HCT116 (cell line): ENCODE measurements around the gene ARSB. TPM values are rescaled to one million over a fixed set of nuclear protein-coding genes. Genes with fewer than 3 reads are reported as not detected.

Source experiments
- ATAC-seq: fragments of 200-7000 bp; cut with Tn5 transposase; 2 replicates; pipeline ENCODE4 v1.9.1; 2020; ENCODE audit warnings: mild to moderate bottlenecking, moderate library complexity
- BruUV-seq: library from RNA; stranded (reverse); fragments of 400-500 nt; replicated peaks from 2 replicates; lab custom pipeline; 2021; lab: Mats Ljungman, UMichigan
- CTCF ChIA-PET: fragments of 300-600 bp; sonication (Branson Sonifier 250); formaldehyde crosslinking; loops from one replicate; lab custom pipeline; 2021; ENCODE audit warnings: antibody characterized with exemption; lab: Charles Lee
- POLR2A ChIA-PET: fragments of 300-600, 350-600 bp; sonication (Branson Sonifier 250); formaldehyde crosslinking; loops from one replicate; lab custom pipeline; 2021; ENCODE audit warnings: antibody characterized with exemption; lab: Charles Lee
- RAD21 ChIA-PET, 2 experiments: fragments of 300-600 bp; sonication (Branson Sonifier 250); formaldehyde crosslinking; loops; one replicate each; lab custom pipeline; 2023; ENCODE audit warnings: low total read pairs in 2 of 2; ENCODE audit not compliant: uncharacterized antibody in 2 of 2, unreplicated experiment in 2 of 2, low non-redundant PET in 1 of 2; lab: Charles Lee
- DNase-seq: peaks from one replicate; pipeline ENCODE4 v3.0.0-alpha.2; 2010; ENCODE audit warnings: low read depth, low spot score
- H2AFZ ChIP-seq: fragments of 200-600 bp; shearing (Covaris generic), sonication (generic); 2 replicates; pipeline ENCODE4 v1.6.1; 2017; ENCODE audit warnings: low read depth, mixed run types, mixed read lengths, antibody characterized with exemption, low read length; ENCODE audit not compliant: poor library complexity, severe bottlenecking
- H3K27ac ChIP-seq: 2 replicates; pipeline ENCODE4 v1.5.1; 2012; ENCODE audit warnings: low read depth, low read length
- H3K27me3 ChIP-seq: fragments of 200-600 bp; sonication (generic); 2 replicates; pipeline ENCODE4 v1.6.1; 2016; ENCODE audit warnings: mixed run types, low read length, mixed read lengths; ENCODE audit not compliant: insufficient read depth
- H3K36me3 ChIP-seq, 2 experiments: fragments of 200-500 bp in 1 of 2; fragments of 200-600 bp in 1 of 2; sonication (Bioruptor generic) in 1 of 2; sonication (generic) in 1 of 2; 2 replicates each; pipeline versions ENCODE4 v1.5.1 to v1.6.1; 2014 to 2016; ENCODE audit warnings: low read length in 2 of 2, inconsistent platforms in 1 of 2, mixed read lengths in 1 of 2, mixed run types in 1 of 2; ENCODE audit not compliant: insufficient read depth in 2 of 2, control insufficient read depth in 1 of 2
- H3K4me1 ChIP-seq, 2 experiments: fragments of 200-600 bp in 1 of 2; sonication (generic) in 1 of 2; 2 replicates each; pipeline versions ENCODE4 v1.5.1 to v1.6.1; 2012 to 2017; ENCODE audit warnings: low read length in 2 of 2, inconsistent platforms in 1 of 2, mild to moderate bottlenecking in 1 of 2, mixed read lengths in 1 of 2, mixed run types in 1 of 2, moderate library complexity in 1 of 2; ENCODE audit not compliant: insufficient read depth in 2 of 2, control insufficient read depth in 1 of 2
- H3K4me2 ChIP-seq: fragments of 200-600 bp; sonication (generic); 2 replicates; pipeline ENCODE4 v1.6.1; 2017; ENCODE audit warnings: mixed run types, low read length, mixed read lengths
- H3K4me3 ChIP-seq, 2 experiments: fragments of 200-600 bp in 1 of 2; sonication (generic) in 1 of 2; replicated peaks in 1 of 2; 2 replicates each; pipeline ENCODE4 v1.5.1; 2011 to 2016; ENCODE audit warnings: low read length in 2 of 2, control low read depth in 1 of 2, low read depth in 1 of 2, mild to moderate bottlenecking in 1 of 2, mixed read lengths in 1 of 2, mixed run types in 1 of 2
- H3K79me2 ChIP-seq: fragments of 200-600 bp; sonication (generic); 2 replicates; pipeline ENCODE4 v1.6.1; 2017; ENCODE audit warnings: mild to moderate bottlenecking, mixed run types, low read length, moderate library complexity, mixed read lengths; ENCODE audit not compliant: insufficient read depth
- H3K9ac ChIP-seq: fragments of 200-600 bp; sonication (generic); 2 replicates; pipeline ENCODE4 v1.6.1; 2016; ENCODE audit warnings: low read length, mixed read lengths
- H3K9me2 ChIP-seq: fragments of 200-600 bp; sonication (generic), shearing (Covaris generic); 2 replicates; pipeline ENCODE4 v1.6.1; 2017; ENCODE audit warnings: mixed run types, mild to moderate bottlenecking, moderate library complexity; ENCODE audit not compliant: insufficient read depth
- H3K9me3 ChIP-seq, 2 experiments: fragments of 200-500 bp in 1 of 2; fragments of 200-600 bp in 1 of 2; sonication (Bioruptor generic) in 1 of 2; sonication (generic) in 1 of 2; 2 replicates each; pipeline ENCODE4 v1.6.1; 2014 to 2017; ENCODE audit warnings: low read length in 2 of 2, mixed read lengths in 2 of 2, inconsistent platforms in 1 of 2, low read depth in 1 of 2, mild to moderate bottlenecking in 1 of 2, mixed run types in 1 of 2, moderate library complexity in 1 of 2; ENCODE audit not compliant: control insufficient read depth in 1 of 2, insufficient read depth in 1 of 2
- H4K20me1 ChIP-seq: fragments of 200-600 bp; sonication (generic), shearing (Covaris generic); 2 replicates; pipeline ENCODE4 v1.6.1; 2017; ENCODE audit warnings: mixed run types, mild to moderate bottlenecking, moderate library complexity; ENCODE audit not compliant: insufficient read depth
- CBX3 ChIP-seq: IDR thresholded peaks from 2 replicates; pipeline ENCODE4 v1.6.1; 2012; ENCODE audit warnings: low read depth
- EGR1 ChIP-seq: IDR thresholded peaks from 2 replicates; pipeline ENCODE4 v1.6.1; 2012; ENCODE audit warnings: low read depth
- FOSL1 ChIP-seq: IDR thresholded peaks from 2 replicates; pipeline ENCODE4 v1.6.1; 2012; ENCODE audit warnings: low read depth
- POLR2AphosphoS5 ChIP-seq: IDR thresholded peaks from 2 replicates; pipeline ENCODE4 v1.6.1; 2011; ENCODE audit warnings: mild to moderate bottlenecking, low read depth, low read length, moderate library complexity
- RAD21 ChIP-seq: IDR thresholded peaks from 2 replicates; pipeline ENCODE4 v1.6.1; 2012; ENCODE audit warnings: low read depth, mild to moderate bottlenecking
- SP1 ChIP-seq: IDR thresholded peaks from 2 replicates; pipeline ENCODE4 v1.6.1; 2012; ENCODE audit warnings: low read depth
- SRF ChIP-seq: IDR thresholded peaks from 2 replicates; pipeline ENCODE4 v1.6.1; 2012; ENCODE audit warnings: low read depth
- TCF7L2 ChIP-seq: IDR thresholded peaks from 2 replicates; pipeline ENCODE4 v1.7.0; 2011; ENCODE audit warnings: borderline replicate concordance, inconsistent platforms; ENCODE audit not compliant: insufficient read depth, insufficient read length; ENCODE audit errors: extremely low read depth
- YY1 ChIP-seq: IDR thresholded peaks from 2 replicates; pipeline ENCODE4 v1.6.1; 2011; ENCODE audit warnings: low read length, low read depth, moderate library complexity, mild to moderate bottlenecking; ENCODE audit not compliant: insufficient replicate concordance; ENCODE audit errors: extremely low read depth
- ZFX ChIP-seq: fragments of 450-650 bp; IDR thresholded peaks from 2 replicates; pipeline ENCODE4 v1.6.1; 2017
- ZNF274 ChIP-seq: fragments of 200-500 bp; sonication (Bioruptor generic); IDR thresholded peaks from 2 replicates; pipeline ENCODE4 v1.6.1; 2014; ENCODE audit warnings: mild to moderate bottlenecking, low read depth, low read length, inconsistent platforms
- intact Hi-C: fragments of 100-400 bp; cut with micrococcal nuclease; formaldehyde crosslinking; loops from 2 replicates; pipeline ENCODE4 v1.10.0; 2022
- total RNA-seq: library from RNA; stranded (reverse); gene quantifications from one replicate; pipeline ENCODE4 v1.2.1, GENCODE V29; 2021; ENCODE audit not compliant: unreplicated experiment
- TF ChIP-seq, protein P1 (sequence below), 3 experiments: fragments of 200-600 bp in 1 of 3; sonication (generic) in 1 of 3; IDR thresholded peaks in 2 of 3; conservative IDR thresholded peaks in 1 of 3; 2 replicates each; pipeline ENCODE4 v1.5.1; 2012 to 2017; ENCODE audit warnings: low read depth in 2 of 3, low read length in 2 of 3, antibody characterized with exemption in 1 of 3, borderline replicate concordance in 1 of 3, control low read depth in 1 of 3, mild to moderate bottlenecking in 1 of 3, mixed read lengths in 1 of 3, mixed run types in 1 of 3, moderate library complexity in 1 of 3; ENCODE audit not compliant: insufficient read depth in 1 of 3
- TF ChIP-seq, protein P2 (sequence below): IDR thresholded peaks from 2 replicates; pipeline ENCODE4 v1.6.1; 2011; ENCODE audit warnings: mild to moderate bottlenecking, low read length, moderate library complexity; ENCODE audit not compliant: insufficient replicate concordance; ENCODE audit errors: extremely low read depth
- TF ChIP-seq, protein P3 (sequence below): IDR thresholded peaks from 2 replicates; pipeline ENCODE4 v1.6.1; 2012
- TF ChIP-seq, protein P4 (sequence below): IDR thresholded peaks from 2 replicates; pipeline ENCODE4 v1.6.1; 2012

Gene ARSB
- total RNA-seq, 1 experiment from 2014 or later: 4.8 TPM

DNA sequence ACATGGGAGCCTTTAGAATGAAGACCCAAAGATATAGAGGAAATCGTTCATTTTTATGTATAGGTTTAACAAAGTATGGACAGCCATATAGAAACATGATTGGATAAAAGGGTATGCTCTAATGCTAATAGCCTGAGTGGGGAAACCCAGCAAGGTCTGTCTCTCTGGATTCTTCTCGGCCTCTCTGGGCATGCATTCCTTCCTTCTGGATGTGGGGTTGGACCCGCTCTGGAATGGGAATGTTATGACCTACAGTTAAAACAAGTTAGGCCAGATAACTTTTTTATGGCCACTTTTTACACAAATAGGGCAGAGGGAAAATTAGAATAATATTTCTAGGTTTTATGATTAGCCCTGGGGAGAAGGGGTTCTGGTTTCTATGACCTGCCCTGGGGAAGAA, 103.2 kb downstream of the ARSB start (continued):
- no peak for TF ChIP-seq POLR2AphosphoS5
- TF ChIP-seq, protein P1, sequence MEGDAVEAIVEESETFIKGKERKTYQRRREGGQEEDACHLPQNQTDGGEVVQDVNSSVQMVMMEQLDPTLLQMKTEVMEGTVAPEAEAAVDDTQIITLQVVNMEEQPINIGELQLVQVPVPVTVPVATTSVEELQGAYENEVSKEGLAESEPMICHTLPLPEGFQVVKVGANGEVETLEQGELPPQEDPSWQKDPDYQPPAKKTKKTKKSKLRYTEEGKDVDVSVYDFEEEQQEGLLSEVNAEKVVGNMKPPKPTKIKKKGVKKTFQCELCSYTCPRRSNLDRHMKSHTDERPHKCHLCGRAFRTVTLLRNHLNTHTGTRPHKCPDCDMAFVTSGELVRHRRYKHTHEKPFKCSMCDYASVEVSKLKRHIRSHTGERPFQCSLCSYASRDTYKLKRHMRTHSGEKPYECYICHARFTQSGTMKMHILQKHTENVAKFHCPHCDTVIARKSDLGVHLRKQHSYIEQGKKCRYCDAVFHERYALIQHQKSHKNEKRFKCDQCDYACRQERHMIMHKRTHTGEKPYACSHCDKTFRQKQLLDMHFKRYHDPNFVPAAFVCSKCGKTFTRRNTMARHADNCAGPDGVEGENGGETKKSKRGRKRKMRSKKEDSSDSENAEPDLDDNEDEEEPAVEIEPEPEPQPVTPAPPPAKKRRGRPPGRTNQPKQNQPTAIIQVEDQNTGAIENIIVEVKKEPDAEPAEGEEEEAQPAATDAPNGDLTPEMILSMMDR (IDR thresholded peaks at IDR 0.05 in 2 of 3, conservative IDR thresholded peaks at IDR 0.05 in 1 of 3; ENCODE audit: borderline replicate concordance in 1 of 3, insufficient read depth in 1 of 3, low read depth in 2 of 3, low read length in 2 of 3): no peak
- TF ChIP-seq, protein P2, sequence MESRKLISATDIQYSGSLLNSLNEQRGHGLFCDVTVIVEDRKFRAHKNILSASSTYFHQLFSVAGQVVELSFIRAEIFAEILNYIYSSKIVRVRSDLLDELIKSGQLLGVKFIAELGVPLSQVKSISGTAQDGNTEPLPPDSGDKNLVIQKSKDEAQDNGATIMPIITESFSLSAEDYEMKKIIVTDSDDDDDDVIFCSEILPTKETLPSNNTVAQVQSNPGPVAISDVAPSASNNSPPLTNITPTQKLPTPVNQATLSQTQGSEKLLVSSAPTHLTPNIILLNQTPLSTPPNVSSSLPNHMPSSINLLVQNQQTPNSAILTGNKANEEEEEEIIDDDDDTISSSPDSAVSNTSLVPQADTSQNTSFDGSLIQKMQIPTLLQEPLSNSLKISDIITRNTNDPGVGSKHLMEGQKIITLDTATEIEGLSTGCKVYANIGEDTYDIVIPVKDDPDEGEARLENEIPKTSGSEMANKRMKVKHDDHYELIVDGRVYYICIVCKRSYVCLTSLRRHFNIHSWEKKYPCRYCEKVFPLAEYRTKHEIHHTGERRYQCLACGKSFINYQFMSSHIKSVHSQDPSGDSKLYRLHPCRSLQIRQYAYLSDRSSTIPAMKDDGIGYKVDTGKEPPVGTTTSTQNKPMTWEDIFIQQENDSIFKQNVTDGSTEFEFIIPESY: no peak
- TF ChIP-seq YY1: no peak
- no peak for TF ChIP-seq SP1
- TF ChIP-seq SRF: no peak
- TF ChIP-seq ZNF274: no peak
- TF ChIP-seq FOSL1: no peak
- TF ChIP-seq, protein P3, sequence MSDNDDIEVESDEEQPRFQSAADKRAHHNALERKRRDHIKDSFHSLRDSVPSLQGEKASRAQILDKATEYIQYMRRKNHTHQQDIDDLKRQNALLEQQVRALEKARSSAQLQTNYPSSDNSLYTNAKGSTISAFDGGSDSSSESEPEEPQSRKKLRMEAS: no peak

DNA sequence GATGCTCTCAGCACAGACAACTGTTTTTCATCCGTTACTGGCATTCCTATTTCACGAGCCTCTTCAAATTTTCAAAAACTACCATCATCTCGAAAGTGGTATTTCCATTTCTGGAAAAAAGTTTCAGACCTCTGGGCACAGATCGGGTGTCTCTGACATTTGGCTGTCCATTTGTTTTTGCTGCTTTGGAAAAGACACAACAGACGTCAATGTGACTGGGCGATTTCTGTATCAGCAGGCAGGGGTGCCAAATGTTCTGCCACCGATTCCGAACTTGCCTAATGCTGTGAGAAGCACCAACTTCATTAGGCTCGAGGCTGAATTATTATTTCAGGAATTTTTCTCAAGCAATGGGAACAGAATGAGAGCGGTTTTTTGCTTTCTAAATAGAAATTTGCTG, 105.6 kb downstream of the ARSB start:
- no peaks in the 10 kb centered on the region for H3K79me2 ChIP-seq
- no TSS peak for BruUV-seq
- ChIA-PET CTCF (interaction anchor here (2.0 kb wide), 1 partner anchor 20 kb away, joined by 5 read pairs; no protein-coding TSS in a partner anchor), POLR2A (no interaction called here), RAD21 (no interaction called here)
- TF ChIP-seq EGR1 (no peak), RAD21 (no peak), YY1 (no peak), CBX3 (no peak), ZNF274 (no peak), POLR2AphosphoS5 (no peak), ZFX (no peak), SP1 (no peak), TCF7L2 (no peak)
- TF ChIP-seq, protein P2: no peak
- TF ChIP-seq, protein P3: no peak
- TF ChIP-seq, protein P4, sequence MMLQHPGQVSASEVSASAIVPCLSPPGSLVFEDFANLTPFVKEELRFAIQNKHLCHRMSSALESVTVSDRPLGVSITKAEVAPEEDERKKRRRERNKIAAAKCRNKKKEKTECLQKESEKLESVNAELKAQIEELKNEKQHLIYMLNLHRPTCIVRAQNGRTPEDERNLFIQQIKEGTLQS: no peak
- H4K20me1 ChIP-seq: no peaks in the 10 kb centered on the region
- no peak for ATAC-seq
- no peaks in the 10 kb centered on the region for H3K27me3 ChIP-seq
- no peaks in the 10 kb centered on the region for H3K9me2 ChIP-seq
- H3K4me3 ChIP-seq: no peak overlapping the region
- intact Hi-C loops: no loop called here
- H2AFZ ChIP-seq: no peak overlapping the region
- H3K36me3 ChIP-seq: no peaks in the 10 kb centered on the region
- no peaks in the 10 kb centered on the region for H3K9me3 ChIP-seq
- H3K9ac ChIP-seq: no peak overlapping the region
- no peak for DNase-seq
- H3K4me1 ChIP-seq: no peaks in the 10 kb centered on the region
- no peak overlapping the region for H3K4me2 ChIP-seq
- H3K27ac ChIP-seq: no peak overlapping the region
